HG02678 (cell line): ENCODE measurements around the gene SPDEF.

Experiments used
- ATAC-seq: cut with Tn5 transposase; IDR thresholded peaks from one replicate; pipeline ENCODE4 v1.9.1; 2021; ENCODE audit warnings: mild to moderate bottlenecking, moderate library complexity; ENCODE audit not compliant: unreplicated experiment

Gene SPDEF

GRCh38 chr6:34517461-34517881 is 38.7 kb downstream of the SPDEF start:
- ATAC-seq = no peak

GRCh38 chr6:34516391-34517324 is 39.5 kb downstream of the SPDEF start:
- no peak for ATAC-seq

GRCh38 chr6:34515473-34516387 is 40.4 kb downstream of the SPDEF start:
- ATAC-seq = no peak

- no peak for ATAC-seq
Measured at GRCh38 chr6:34514593-34515472, 41.3 kb downstream of the SPDEF start.

GRCh38 chr6:34514112-34514511 is 42.0 kb downstream of the SPDEF start:
- ATAC-seq = no peak

GRCh38 chr6:34513646-34514045 is 42.5 kb downstream of the SPDEF start:
- ATAC-seq = no peak

GRCh38 chr6:34512738-34513115 is 43.4 kb downstream of the SPDEF start:
- no peak for ATAC-seq

GRCh38 chr6:34511915-34512737 is 44.0 kb downstream of the SPDEF start:
- ATAC-seq = no peak

GRCh38 chr6:34511214-34511914 is 44.8 kb downstream of the SPDEF start:
- no peak for ATAC-seq

GRCh38 chr6:34510299-34510698 is 45.8 kb downstream of the SPDEF start:
- ATAC-seq = no peak

- ATAC-seq = no peak
Measured at GRCh38 chr6:34509782-34510181, 46.3 kb downstream of the SPDEF start.

GRCh38 chr6:34508425-34508824 is 47.7 kb downstream of the SPDEF start:
- ATAC-seq = no peak

- ATAC-seq = no peak
Measured at GRCh38 chr6:34506718-34507117, 49.4 kb downstream of the SPDEF start.

- no peak for ATAC-seq
Measured at GRCh38 chr6:34497411-34497810, 58.7 kb downstream of the SPDEF start.

GRCh38 chr6:34496103-34496685 is 59.9 kb downstream of the SPDEF start:
- ATAC-seq = no peak

- ATAC-seq = no peak
Measured at GRCh38 chr6:34494973-34495372, 61.2 kb downstream of the SPDEF start.

GRCh38 chr6:34493344-34493743 is 62.8 kb downstream of the SPDEF start:
- ATAC-seq = no peak

- ATAC-seq = no peak
Measured at GRCh38 chr6:34491091-34491430, 65.1 kb downstream of the SPDEF start.
